IPS DF 6.9 (cell line): ENCODE data around the gene SLC35E2B.
A peak's percentile ranks its signal among the peaks of the same experiment; 100 is the strongest.
"Not testable (repeated sequence)": the region's sequence is repeated elsewhere in the genome, so short reads cannot be mapped to it uniquely, and the experiment has no call there.

ENCODE experiments used
- DNase-seq: peaks from one replicate; pipeline ENCODE4 v3.0.0-alpha.2; 2013; ENCODE audit warnings: low read depth, low spot score
- H3K27ac ChIP-seq: one replicate; pipeline ENCODE4 v1.5.1; 2013; ENCODE audit warnings: low read length, control low read depth
- H3K27me3 ChIP-seq: 2 replicates; pipeline ENCODE4 v1.6.1; 2013; ENCODE audit warnings: mild to moderate bottlenecking, low read length; ENCODE audit not compliant: control insufficient read depth, insufficient read depth
- H3K36me3 ChIP-seq: 2 replicates; pipeline ENCODE4 v1.6.1; 2013; ENCODE audit warnings: low read length; ENCODE audit not compliant: control insufficient read depth, insufficient read depth
- H3K4me1 ChIP-seq: 2 replicates; pipeline ENCODE4 v1.6.1; 2013; ENCODE audit warnings: low read length; ENCODE audit not compliant: control insufficient read depth, insufficient read depth
- H3K4me3 ChIP-seq: 2 replicates; pipeline ENCODE4 v1.5.1; 2013; ENCODE audit warnings: mild to moderate bottlenecking, low read length
- H3K9me3 ChIP-seq: 2 replicates; pipeline ENCODE4 v1.6.1; 2013; ENCODE audit warnings: low read length, inconsistent platforms; ENCODE audit not compliant: control insufficient read depth, insufficient read depth
- WGBS: extraction: QIAGEN DNeasy Blood & Tissue Kit; methylation state at CpG from one replicate; pipeline ENCODE4 v1.1.7; 2013; ENCODE audit warnings: mixed read lengths, missing lambda C conversion rate; ENCODE audit not compliant: insufficient read length, insufficient coverage; 5-methylcytosine and 5-hydroxymethylcytosine counted together

The SLC35E2B gene

GRCh38 chr1:1636621-1637478 is 55.7 kb downstream of the SLC35E2B start:
- not testable (repeated sequence) for H3K4me3 ChIP-seq, H3K4me1 ChIP-seq, H3K9me3 ChIP-seq, H3K27me3 ChIP-seq, DNase-seq, H3K27ac ChIP-seq
- H3K36me3 ChIP-seq: peaks cover 13% of the 10 kb centered on the region
- no CpG with 5 or more reads among the region's 37 CpGs for WGBS

GRCh38 chr1:1634613-1635012 is 58.0 kb downstream of the SLC35E2B start:
- H3K27me3 ChIP-seq, H3K4me1 ChIP-seq, H3K27ac ChIP-seq, H3K4me3 ChIP-seq, H3K9me3 ChIP-seq, DNase-seq: not testable (repeated sequence)
- H3K36me3 ChIP-seq: peaks cover 13% of the 10 kb centered on the region
- WGBS: no CpG with 5 or more reads among the region's 13 CpGs

- H3K27me3 ChIP-seq, H3K9me3 ChIP-seq, H3K4me3 ChIP-seq, H3K27ac ChIP-seq, DNase-seq, H3K4me1 ChIP-seq: not testable (repeated sequence)
- H3K36me3 ChIP-seq: peaks cover 13% of the 10 kb centered on the region
- no CpG with 5 or more reads among the region's 35 CpGs for WGBS
Measured at GRCh38 chr1:1633409-1633808, 59.2 kb downstream of the SLC35E2B start.

- DNase-seq: no peak
- peak within 1 kb of the TSS; percentile 38; the same call in 1 of the 2 replicates for H3K4me3 ChIP-seq
Measured at GRCh38 chr1:1631782-1632420, 60.7 kb downstream of the SLC35E2B start, which contains the start of gene MMP23B. Gene MMP23B (plus strand): TSS chr1:1632173. CDS start chr1:1632219, 46 bp downstream.

GRCh38 chr1:1630965-1631781 is 61.4 kb downstream of the SLC35E2B start:
- no peaks in the 10 kb centered on the region for H3K36me3 ChIP-seq
- no CpG with 5 or more reads among the region's 79 CpGs for WGBS
- DNase-seq: no peak
- no peaks in the 10 kb centered on the region for H3K9me3 ChIP-seq
- H3K4me1 ChIP-seq: peaks cover 3% of the 10 kb centered on the region; the same call in 1 of the 2 replicates
- H3K4me3 ChIP-seq: peak overlapping the region; percentile 5; the same call in 1 of the 2 replicates
- H3K27me3 ChIP-seq: no peaks in the 10 kb centered on the region; the same call in 1 of the 2 replicates
- H3K27ac ChIP-seq: no peak overlapping the region

More at GRCh38 chr1:1631782-1632420, 60.7 kb downstream of the SLC35E2B start, which contains the start of gene MMP23B:
- H3K27me3 ChIP-seq: no peaks in the 10 kb centered on the region; the same call in 1 of the 2 replicates
- no peaks in the 10 kb centered on the region for H3K9me3 ChIP-seq
- peaks cover 6% of the 10 kb centered on the region for H3K36me3 ChIP-seq
- H3K4me1 ChIP-seq: peaks cover 3% of the 10 kb centered on the region; the same call in 1 of the 2 replicates
- H3K27ac ChIP-seq: no peak within 1 kb of the TSS
- WGBS: no CpG with 5 or more reads among the region's 48 CpGs

GRCh38 chr1:1630191-1630964 is 62.2 kb downstream of the SLC35E2B start:
- H3K27ac ChIP-seq: no peak overlapping the region
- H3K36me3 ChIP-seq: no peaks in the 10 kb centered on the region
- DNase-seq: no peak
- H3K4me1 ChIP-seq: peaks cover 5% of the 10 kb centered on the region; the same call in 1 of the 2 replicates
- no CpG with 5 or more reads among the region's 81 CpGs for WGBS
- no peaks in the 10 kb centered on the region for H3K9me3 ChIP-seq
- H3K27me3 ChIP-seq: no peaks in the 10 kb centered on the region; the same call in 1 of the 2 replicates
- peak overlapping the region; percentile 1; the same call in 1 of the 2 replicates for H3K4me3 ChIP-seq

GRCh38 chr1:1629430-1630190 is 63.0 kb downstream of the SLC35E2B start:
- Histone ChIP-seq H3K4me1 (peaks cover 5% of the 10 kb centered on the region; the same call in 1 of the 2 replicates), H3K27me3 (no peaks in the 10 kb centered on the region; the same call in 1 of the 2 replicates), H3K27ac (no peak overlapping the region), H3K4me3 (peak overlapping the region; percentile 42; the same call in 1 of the 2 replicates), H3K9me3 (no peaks in the 10 kb centered on the region), H3K36me3 (no peaks in the 10 kb centered on the region)
- no CpG with 5 or more reads among the region's 48 CpGs for WGBS
- no peak for DNase-seq

GRCh38 chr1:1628754-1629429 is 63.7 kb downstream of the SLC35E2B start:
- Histone ChIP-seq H3K4me3 (peak overlapping the region; percentile 42; the same call in 1 of the 2 replicates), H3K9me3 (no peaks in the 10 kb centered on the region), H3K27ac (no peak overlapping the region), H3K36me3 (no peaks in the 10 kb centered on the region), H3K4me1 (peaks cover 5% of the 10 kb centered on the region; the same call in 1 of the 2 replicates), H3K27me3 (no peaks in the 10 kb centered on the region; the same call in 1 of the 2 replicates)
- WGBS: no CpG with 5 or more reads among the region's 53 CpGs
- no peak for DNase-seq
